HG03103 (cell line): Measurements from ENCODE around the gene PRPF6.

ENCODE experiments used
- ATAC-seq: cut with Tn5 transposase; IDR thresholded peaks from one replicate; pipeline ENCODE4 v1.9.1; 2021; ENCODE audit warnings: low read depth; ENCODE audit not compliant: unreplicated experiment

The PRPF6 gene

DNA sequence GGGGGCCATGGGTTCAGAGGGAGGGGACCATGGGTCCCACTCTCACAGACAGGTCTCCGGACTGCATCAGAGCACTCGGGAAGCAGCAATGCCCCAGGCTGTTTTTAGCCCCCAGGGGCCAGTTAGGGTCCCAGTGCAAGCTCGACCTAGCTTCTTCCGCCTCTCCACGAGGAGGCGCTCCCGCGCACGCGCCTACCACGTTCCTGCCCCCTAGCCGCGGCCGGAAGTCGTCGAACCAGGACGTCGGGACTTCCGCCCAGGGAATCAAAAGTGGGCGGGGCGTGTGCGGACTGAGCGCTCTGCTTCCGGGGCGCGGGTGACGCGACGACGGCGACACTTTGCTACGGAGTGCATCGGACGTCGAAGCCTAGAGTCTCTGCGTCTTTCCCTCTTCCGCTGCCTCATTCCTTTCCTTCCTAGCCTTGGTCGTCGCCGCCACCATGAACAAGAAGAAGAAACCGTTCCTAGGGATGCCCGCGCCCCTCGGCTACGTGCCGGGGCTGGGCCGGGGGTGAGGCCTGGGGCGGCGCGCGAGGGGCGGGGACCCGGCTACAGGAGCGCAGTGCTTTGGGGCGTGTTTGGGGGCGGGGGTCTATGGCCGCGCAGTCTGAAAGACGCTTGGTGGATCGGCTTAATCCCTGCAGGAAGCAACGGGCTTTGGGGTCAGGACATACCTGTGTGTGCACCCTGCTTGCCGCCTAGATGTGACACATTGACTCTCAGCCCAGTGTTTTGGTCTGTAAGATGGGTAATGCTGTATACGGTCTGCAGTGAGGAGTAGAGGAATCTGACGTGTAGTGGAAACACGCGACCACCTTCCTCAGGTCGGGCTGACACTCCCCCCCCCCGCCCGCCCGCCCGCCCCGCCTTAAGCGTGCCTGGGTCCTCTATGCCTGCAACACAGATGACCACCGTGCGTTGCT is at the start of gene PRPF6:
TSS of gene PRPF6 (plus strand) at position 327 of the 923 bp plus-strand sequence. CDS start at position 441, 114 bp downstream.
- ATAC-seq: peak; percentile 53

DNA sequence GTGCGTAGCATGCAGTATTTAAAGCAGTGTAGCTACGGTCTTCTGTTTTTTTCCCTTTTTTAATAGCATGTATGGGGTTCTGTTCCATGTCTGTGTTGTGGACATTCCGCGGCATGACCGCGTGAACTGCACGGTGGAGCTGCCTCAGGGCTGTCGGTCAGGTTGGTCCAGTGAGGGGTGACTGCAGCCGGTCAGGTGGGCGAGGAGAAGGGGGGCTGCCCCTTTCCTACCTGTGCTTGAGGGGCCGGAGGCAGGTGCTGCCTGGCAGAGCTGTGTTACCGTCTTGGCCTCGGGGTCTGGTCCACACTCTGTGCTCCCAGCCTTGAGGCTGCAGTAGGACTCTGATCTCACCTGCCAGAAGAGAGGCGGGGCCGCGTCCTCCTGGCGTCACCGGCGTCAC is 49.2 kb upstream of the PRPF6 start:
- ATAC-seq: no peak

GRCh38 chr20:63932606-63933160 is 48.2 kb upstream of the PRPF6 start:
- ATAC-seq: no peak

- no peak for ATAC-seq
Observed at GRCh38 chr20:63933646-63934045, 47.3 kb upstream of the PRPF6 start.

GRCh38 chr20:63934271-63935068 is 46.5 kb upstream of the PRPF6 start:
- ATAC-seq: no peak

GRCh38 chr20:63935447-63935846 is 45.5 kb upstream of the PRPF6 start:
- no peak for ATAC-seq

- ATAC-seq: no peak
Observed at GRCh38 chr20:63937596-63937995, 43.3 kb upstream of the PRPF6 start.

DNA sequence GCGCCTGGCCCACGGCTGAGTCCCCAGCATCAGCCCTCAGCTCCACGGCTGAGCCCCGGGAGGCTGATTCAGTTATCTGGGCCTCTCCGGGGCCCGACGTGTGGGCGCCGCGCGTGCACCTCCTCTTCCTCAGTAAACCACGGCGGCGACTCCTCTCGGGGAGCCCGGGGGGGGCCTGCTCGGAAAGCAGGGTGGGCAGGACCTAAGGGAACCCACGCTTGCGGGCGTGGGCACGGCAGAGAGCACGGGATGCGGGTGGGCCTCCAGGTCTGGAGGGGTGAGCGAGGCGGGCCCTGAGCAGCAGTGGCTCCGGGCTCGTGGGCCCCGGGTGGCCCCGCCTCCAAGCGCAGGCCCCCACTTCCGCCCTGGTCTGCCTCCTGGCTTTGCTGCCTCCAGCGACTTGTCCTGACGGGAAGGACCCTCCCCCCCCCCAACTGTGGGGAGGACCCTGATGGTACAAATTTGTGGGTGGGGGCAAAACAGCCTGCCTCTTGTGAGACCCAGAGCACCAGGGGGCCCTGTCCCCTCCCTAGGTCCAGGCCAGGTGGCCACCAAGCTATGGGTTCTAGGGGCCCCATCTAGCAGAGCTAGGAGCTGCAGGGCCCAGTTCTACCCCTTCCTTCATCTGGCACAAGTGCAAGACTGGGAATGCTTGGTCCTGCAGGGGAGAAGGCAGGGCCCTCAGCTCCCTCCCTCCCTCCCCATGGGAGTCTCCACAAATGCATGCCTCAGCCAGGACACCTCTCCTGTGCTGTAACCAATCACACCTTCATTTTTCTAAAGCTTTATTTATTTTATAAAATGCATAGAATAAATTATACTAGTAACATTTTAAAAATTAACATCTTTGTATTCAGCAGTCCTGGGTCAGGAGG is 41.6 kb upstream of the PRPF6 start:
- ATAC-seq: no peak

DNA sequence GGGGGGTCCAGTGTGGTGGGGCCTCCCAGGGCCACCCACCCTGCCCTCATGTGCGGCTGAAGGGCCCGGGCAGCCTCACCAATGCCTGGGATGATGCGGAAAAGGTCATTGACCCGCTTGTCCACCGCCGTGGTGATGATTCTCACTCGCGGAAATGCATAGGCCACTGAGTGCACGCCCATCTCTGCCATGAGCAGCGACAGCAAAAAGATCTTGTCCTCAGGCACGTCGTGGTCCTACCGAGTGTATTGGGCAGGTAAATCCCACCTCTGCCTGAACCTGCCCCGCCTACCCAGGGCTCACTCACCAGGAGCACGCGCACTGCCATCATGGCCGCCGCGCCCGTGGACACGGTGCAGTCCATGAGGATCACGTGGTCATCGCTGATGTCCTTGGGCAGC is 40.9 kb upstream of the PRPF6 start:
- no peak for ATAC-seq

DNA sequence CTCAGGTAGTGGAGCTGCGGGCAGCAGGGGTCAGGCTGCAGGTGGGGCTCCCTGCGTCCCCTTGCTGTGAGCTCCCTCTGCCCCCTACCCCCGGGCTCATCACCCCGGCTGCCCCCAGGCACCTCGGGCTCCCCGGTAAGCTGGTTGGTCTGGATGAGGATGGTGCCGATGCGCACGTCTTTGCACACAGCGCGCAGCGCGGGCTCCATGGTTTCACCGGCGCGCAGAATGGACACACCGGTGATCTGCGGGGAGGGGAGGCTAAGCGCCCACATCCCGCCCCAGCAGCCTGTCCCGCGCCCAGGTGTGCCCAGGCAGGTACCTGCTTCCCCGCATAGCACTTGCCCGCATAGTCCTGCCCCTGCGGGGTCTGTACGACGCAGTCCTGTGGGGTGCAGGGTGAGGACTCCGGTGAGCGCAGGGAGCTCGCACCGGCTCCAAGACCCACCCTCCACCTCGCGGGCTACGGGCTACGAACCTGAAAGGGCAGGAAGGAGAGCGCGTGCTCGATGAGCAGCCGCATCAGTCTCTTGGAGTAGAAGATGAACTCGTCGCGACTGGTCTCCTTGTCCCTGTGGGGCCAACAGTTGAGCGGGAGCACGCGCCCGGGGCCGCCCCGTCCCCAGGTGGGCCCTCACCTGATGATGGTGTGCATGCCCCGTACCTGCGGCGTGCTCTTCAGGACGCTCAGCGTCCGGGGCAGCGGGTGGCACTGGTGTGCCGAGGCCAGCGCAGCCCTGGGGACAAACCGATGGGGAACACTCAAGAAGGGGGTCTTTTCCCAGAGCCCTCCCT is 40.3 kb upstream of the PRPF6 start:
- ATAC-seq: no peak

- no peak for ATAC-seq
Observed at GRCh38 chr20:63941282-63942081, 39.5 kb upstream of the PRPF6 start.

DNA sequence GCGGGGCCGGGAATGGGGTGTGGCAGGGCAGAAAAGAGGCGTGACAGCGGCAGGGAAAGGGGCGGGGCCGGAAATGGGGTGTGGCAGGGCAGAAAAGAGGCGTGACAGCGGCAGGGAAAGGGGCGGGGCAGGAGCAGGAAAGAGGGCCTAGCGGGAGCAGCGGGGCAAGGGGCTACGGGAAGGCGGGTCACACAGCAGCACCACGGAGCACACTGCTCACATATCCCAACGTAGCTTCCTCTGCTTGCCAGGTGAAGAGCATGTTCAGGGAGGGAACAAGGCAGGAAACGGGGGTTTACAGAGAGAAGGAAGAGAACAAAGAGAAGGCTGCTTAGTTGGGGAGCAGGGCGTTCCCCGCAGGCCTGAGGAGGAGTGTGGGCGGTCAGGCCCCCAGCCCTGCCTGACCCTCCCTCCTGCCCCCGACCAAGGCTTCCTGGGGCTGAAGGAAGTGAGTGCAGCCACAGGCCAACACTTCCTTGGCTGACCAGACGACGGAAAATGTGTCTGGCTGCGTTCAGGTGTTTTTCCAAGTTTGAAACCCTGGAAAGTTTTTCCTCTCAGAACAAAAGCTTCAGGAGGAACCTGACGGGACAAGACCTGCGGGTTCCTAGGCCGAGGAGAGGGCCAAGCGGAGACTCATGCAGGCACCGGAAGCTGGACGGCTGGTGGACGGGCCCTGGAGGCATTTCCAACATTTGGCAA is 38.5 kb upstream of the PRPF6 start:
- no peak for ATAC-seq

DNA sequence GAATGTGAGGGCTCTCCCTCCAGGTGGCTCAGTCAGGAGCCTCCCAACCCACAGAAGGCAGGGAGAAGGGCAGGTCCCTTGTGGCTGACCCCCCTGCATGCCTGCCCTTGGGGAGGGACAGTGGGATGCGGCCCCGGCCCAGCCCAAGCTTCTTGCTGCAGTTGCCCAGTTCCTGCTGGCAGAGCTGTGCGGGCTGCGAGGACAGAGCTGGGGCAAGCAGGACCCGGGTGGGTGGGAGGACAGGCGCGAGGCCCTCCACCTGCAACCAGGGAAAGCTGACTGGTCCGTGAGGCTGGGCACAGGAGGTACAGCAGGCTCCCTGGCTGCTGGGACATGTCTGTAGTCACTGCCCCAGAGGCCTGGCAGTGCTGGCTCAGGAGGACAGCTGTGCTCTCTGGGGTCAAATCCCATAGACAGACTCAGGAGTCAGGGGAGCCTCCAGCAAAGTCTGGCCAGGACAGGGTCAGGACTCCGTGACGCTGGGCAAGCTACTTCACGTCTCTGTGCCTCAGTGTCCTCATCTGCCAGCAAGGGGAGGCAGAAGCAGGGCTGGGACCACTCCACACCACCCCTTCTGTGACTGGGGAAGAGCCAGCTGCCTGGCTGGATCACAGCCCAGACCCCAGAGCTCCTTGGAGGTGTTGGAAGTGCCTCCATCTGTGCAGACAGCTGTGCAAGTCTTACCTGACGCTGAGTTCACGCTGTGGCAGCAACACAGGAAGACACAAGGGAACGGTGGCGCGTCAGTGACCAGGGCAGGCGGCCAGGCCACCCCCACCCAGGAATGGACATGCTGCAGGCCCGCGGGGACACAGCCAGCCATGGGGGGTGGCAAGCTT is 37.7 kb upstream of the PRPF6 start:
- no peak for ATAC-seq

DNA sequence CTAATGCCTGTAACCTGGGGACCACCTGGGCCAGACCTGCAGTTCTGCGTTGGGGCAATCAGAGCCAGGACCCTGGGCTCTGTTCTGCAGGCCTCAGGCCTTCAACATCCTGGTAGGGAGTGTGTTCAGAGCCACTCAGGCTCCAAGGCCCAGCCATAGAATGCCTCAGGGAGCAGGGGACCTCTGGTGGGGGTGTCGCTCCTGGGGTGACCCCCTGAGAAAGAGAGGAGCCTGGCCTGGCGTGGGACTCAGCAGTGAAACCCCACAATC is 37.2 kb upstream of the PRPF6 start:
- ATAC-seq: no peak

DNA sequence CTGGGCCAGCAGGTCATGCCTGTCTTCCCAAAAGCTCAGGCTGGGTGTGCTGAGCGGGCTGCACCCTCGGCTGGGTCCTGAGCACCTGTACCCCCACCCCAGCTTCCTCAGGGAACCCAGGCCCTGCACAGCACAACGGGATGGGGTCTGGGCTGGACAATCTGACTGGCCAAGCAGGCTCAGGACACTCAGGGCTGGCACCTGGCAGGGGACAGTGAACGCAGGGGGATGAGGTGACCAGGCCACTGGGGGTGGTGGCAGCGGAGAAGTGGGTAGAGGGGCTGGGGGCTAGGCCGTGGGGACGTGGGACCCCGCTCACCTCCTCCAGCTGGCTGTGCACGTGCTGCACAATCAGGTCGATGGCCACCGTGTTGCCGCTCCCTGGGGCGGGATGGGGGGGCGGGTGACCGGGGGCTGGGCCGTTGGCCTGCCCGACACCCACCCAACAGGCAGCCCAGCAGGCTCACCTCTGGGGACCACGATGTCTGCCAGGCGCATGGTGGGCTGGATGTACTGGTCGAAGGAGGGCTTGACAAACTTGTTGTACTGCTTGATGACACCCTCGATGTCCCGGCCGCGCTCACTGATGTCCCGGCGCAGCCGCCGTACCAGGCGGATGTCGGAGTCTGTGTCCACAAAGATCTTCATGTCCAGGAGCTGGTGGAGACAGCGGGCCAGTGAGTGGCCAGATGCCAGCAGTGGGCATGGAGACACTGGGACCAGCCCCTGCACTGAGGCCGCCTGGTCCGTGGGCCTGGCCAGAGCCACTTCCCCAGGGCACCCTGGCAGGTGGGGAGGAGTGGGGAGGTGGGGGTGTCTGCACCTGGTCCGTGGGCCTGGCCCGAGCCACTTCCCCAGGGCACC is 36.6 kb upstream of the PRPF6 start:
- ATAC-seq: no peak

GRCh38 chr20:63945031-63945658 is 35.8 kb upstream of the PRPF6 start:
- no peak for ATAC-seq
